Activated naive CD4-positive, alpha-beta T cell treated with anti-CD3 and anti-CD28 coated beads, Interleukin-2, amount 50 U/mL, for 72 hours (primary cell): ENCODE measurements around the gene PALM3. TPM values are rescaled to one million over a fixed set of nuclear protein-coding genes. Genes with fewer than 3 reads are reported as not detected.
A peak's percentile ranks its signal among the peaks of the same experiment; 100 is the strongest.
"Not testable (repeated sequence)": the region's sequence is repeated elsewhere in the genome, so short reads cannot be mapped to it uniquely, and the experiment has no call there.

Experiments
- ATAC-seq, 2 donors: fragments of 150-1000 bp; cut with Tn5 transposase; 2 replicates each; pipeline ENCODE4 v1.10.0; 2021; ENCODE audit warnings: mild to moderate bottlenecking in 2 of 2, moderate library complexity in 2 of 2
- DNase-seq, 2 donors: peaks; one replicate each; pipeline ENCODE4 v3.0.0; 2021 to 2022; ENCODE audit warnings: low spot score in 2 of 2
- H3K27ac Mint-ChIP-seq, 2 donors: one replicate each; pipeline ENCODE4 v1.8.0; 2022; ENCODE audit warnings: mild to moderate bottlenecking in 2 of 2, mixed read lengths in 2 of 2
- H3K36me3 Mint-ChIP-seq, 2 donors: one replicate each; pipeline ENCODE4 v1.8.0; 2022; ENCODE audit warnings: mixed read lengths in 2 of 2
- H3K9me3 Mint-ChIP-seq, 2 donors: one replicate each; pipeline ENCODE4 v1.8.0; 2022; ENCODE audit warnings: mixed read lengths in 2 of 2
- total RNA-seq, 2 donors: library from RNA; stranded (reverse); gene quantifications; one replicate each; pipeline ENCODE4 v1.2.3, GENCODE V29; 2022

The PALM3 gene
- total RNA-seq, 2 donors from 2014 or later = not detected

DNA sequence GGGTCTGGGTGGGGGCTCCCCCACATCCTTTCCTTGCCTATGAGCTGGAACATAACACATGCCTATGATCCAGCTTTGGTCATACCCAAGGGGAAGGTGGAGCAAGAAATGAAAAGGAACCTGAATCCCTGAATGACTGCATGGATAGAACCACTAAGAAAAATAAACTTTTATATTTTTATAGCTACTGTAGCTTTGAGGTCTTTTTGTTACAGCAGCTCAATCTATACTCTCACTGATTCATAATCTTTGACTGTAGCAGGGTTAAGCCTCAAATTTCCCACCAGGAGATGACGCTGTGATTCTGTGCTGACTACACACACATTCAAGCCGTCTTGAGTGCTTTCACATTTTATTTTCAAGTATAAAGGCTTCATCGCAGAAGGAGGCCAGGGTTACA lies 8.8 kb downstream of the PALM3 start:
- DNase-seq = no peak
- ATAC-seq = peak in 1 of 2 donors; percentile 43
- H3K27ac Mint-ChIP-seq = no peak overlapping the region
- peaks cover 11 to 28% of the 10 kb centered on the region in 2 donors for H3K36me3 Mint-ChIP-seq
- peaks cover 0 to 4% of the 10 kb centered on the region in 2 donors for H3K9me3 Mint-ChIP-seq

DNA sequence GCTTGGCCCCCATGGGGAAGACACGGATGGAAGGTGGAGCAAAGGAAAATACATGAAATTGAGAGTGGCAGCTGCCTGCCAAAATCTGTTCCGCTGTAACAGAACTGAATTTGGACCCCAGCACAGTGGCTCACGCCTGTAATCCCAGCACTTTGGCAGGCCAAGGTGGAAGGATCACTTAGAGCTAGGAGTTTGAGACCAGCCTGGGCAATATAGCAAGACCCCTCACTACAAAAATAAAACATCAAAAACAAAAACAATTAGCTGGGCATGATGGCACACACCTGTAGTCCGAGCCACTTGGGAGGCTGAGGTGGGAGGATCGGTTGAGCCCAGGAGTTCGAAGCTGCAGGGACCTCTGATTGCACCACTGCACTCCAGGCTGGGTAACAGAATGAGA lies 9.4 kb downstream of the PALM3 start:
- H3K27ac Mint-ChIP-seq = peak overlapping the region in 1 of 2 donors; percentile 55
- H3K9me3 Mint-ChIP-seq = peaks cover 0 to 4% of the 10 kb centered on the region in 2 donors
- ATAC-seq (no peak), DNase-seq (no peak)
- peaks cover 11 to 28% of the 10 kb centered on the region in 2 donors for H3K36me3 Mint-ChIP-seq

DNA sequence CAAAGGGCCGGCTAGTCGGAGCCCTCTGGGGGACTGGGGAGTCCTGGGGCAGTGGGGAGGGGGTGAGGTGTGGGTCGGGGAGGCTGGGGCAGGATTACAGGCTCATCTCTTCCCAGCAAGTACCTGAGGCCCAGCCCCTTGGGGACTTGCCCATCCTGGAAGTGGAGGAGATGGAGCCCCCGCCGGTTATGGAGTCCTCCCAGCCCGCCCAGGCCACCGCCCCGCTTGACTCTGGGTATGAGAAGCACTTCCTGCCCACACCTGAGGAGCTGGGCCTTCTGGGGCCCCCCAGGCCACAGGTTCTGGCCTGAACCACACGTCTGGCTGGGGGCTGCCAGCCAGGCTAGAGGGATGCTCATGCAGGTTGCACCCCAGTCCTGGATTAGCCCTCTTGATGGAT lies 9.9 kb downstream of the PALM3 start:
- Mint-ChIP-seq H3K27ac (peak overlapping the region; percentile 29 to 55), H3K9me3 (peaks cover 0 to 4% of the 10 kb centered on the region in 2 donors), H3K36me3 (peaks cover 11 to 28% of the 10 kb centered on the region in 2 donors)
- ATAC-seq (no peak), DNase-seq (no peak)

DNA sequence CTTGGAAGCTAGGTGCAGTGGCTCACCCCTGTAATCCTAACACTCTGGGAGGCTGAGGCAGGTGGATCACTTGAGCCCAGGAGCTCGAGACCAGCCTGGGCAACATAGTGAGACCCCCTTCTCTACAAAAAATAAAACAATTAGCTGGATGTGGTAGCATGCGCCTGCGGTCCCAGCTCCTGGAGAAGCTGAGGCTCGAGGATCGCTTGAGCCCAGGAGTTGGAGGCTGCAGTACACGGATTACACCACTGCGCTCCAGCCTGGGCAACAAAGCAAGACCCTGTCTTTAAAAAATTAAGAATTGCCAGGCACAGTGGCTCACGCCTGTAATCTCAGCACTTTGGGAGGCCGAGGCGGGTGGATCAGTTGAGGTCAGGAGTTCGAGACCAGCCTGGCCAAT lies 10.9 kb downstream of the PALM3 start:
- H3K36me3 Mint-ChIP-seq = peaks cover 11 to 28% of the 10 kb centered on the region in 2 donors
- DNase-seq, ATAC-seq, H3K27ac Mint-ChIP-seq, H3K9me3 Mint-ChIP-seq: not testable (repeated sequence)

DNA sequence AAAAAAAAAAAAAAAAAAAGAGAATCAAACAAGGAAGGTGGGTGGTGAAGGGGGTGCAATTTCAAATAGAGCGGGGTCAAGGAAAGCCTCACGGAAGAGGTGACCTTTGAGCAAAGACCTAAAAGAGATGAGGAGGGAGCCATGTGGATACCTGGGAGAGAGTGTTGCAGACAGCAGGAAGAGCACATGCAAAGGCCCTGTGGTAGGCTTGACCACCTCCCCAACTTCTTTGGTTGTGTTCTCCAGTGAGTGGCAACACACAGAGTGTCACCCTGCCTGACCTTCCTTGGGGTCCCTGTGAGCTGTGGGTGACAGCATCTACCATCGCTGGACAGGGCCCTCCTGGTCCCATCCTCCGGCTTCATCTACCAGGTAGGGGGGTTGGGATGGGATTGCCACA lies 11.4 kb downstream of the PALM3 start:
- DNase-seq (no peak), ATAC-seq (no peak)
- H3K27ac Mint-ChIP-seq = peak overlapping the region in 1 of 2 donors; percentile 22
- H3K9me3 Mint-ChIP-seq = peaks cover 0 to 4% of the 10 kb centered on the region in 2 donors
- H3K36me3 Mint-ChIP-seq = peaks cover 11 to 28% of the 10 kb centered on the region in 2 donors

DNA sequence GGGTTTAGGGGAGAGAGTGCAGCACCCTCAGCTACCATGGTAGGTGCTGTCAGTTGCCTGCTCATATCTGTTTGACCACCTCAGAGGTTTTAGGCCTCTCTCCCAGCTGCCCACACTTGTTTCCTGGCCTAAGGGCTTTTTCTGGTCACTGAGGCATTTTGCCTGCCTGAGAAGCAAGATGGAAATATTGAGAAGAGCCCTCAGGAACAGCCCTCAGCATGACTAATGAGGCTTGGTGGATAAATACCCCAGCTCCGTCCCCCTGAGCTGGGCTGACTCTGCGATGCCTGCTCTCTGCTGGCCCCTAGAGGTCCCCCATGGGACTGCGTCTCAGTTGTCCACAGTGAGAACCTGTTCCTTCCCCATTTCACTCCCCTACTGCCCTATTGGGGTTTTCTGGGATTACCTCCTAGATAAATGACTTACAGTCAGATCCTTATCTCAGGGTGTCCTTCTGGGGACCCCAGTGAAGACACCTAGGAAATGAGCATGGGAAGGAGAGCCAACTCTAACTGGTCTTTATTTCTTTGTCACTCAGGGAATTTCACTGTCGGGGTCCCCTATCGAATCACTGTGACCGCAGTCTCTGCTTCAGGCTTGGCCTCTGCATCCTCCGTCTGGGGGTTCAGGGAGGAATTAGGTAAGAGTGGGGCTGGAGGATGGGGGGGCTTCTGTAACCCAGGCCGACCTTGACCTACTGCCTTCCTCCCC lies 13.3 kb downstream of the PALM3 start:
- peak; percentile 73 to 86 for ATAC-seq
- peak overlapping the region; percentile 17 to 36 for H3K27ac Mint-ChIP-seq
- H3K36me3 Mint-ChIP-seq = peaks cover 11 to 28% of the 10 kb centered on the region in 2 donors

DNA sequence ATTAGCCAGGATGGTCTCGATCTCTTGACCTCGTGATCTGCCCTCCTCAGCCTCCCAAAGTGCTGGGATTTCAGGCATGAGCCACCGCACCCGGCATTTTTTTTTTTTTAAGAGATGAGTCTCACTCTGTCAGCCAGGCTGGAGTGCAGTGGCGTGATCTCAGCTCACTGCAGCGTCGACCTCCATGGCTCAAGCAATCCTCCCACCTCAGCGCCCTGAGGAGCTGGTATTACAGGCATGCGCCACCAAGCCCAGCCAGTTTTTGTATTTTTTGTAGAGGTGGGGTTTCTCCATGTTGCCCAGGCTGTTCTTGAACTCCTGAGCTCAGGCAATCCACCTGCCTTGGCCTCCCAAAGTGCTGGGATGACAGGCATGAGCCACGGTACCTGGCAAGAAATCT lies 14.0 kb downstream of the PALM3 start:
- H3K36me3 Mint-ChIP-seq = peaks cover 11 to 26% of the 10 kb centered on the region in 2 donors
- not testable (repeated sequence) for H3K27ac Mint-ChIP-seq, DNase-seq, H3K9me3 Mint-ChIP-seq, ATAC-seq

More for the DNA sequence above, 13.3 kb downstream of the PALM3 start:
- DNase-seq = peak; percentile 80 to 86
- peaks cover 0 to 4% of the 10 kb centered on the region in 2 donors for H3K9me3 Mint-ChIP-seq

DNA sequence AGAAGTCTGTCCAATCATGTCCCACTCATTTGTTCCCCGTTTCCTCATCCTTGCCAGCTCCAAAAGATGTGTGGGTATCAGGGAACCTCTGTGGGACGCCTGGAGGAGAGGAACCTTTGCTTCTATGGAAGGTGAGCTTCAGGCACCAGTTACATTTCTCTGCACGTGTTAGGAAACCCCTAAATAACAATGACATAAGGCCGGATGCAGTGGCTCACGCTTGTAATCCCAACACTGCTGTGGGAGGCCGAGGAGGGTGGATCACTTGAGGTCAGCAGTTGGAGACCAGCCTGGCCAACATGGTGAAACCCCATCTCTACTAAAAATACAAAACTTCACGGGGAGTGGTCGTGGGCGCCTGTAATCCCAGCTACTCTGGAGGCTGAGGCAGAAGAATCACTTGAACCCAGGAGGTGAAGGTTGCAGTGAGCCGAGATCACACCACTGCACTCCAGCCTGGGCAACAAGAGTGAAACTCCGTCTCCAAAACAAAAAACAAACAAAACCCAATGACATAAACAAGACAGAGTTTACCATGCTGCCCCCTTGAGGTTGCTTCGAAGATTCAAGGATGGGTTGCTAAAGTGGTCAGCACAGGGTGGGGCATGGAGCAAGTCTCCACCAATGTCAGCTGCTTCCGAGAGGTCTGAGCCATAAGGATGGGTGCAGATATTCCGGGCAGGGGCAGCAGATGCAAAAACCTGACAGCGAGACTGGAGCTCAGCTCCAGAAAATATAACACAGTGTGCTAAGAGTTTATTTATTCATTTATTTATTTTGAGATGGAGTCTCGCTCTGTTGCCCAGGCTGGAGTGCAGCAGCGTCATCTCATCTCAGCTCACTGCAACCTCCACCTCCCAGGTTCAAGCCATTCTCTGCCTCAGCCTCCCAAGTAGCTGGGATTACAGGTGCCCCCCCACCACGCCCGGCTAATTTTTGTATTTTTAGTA lies 18.9 kb downstream of the PALM3 start:
- H3K36me3 Mint-ChIP-seq, H3K9me3 Mint-ChIP-seq: not testable (repeated sequence)
- ATAC-seq (peak in 1 of 2 donors; percentile 68), DNase-seq (peak in 1 of 2 donors; percentile 35)
- peak overlapping the region; percentile 35 to 62 for H3K27ac Mint-ChIP-seq

DNA sequence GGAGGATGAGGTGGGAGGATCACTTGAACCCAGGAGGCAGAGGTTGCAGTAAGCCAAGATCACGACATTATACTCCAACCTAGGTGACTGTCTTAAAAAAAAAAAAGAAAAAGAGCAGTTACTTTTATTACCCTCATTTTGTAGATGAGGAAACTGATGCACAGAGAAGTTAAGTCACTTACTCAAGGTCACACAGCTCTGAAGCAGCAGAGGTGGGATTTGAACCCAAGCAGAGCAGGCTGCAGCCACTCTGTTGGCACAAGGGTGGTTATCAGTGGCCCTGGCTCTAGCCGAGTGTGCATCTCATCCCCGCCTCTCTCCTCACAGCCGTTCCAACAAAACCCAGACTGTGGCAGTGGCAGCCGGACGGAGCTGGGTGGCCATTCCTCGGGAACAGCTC lies 22.7 kb downstream of the PALM3 start:
- no peaks in the 10 kb centered on the region for H3K9me3 Mint-ChIP-seq
- H3K27ac Mint-ChIP-seq = peak overlapping the region in 1 of 2 donors; percentile 62
- H3K36me3 Mint-ChIP-seq = peaks cover 0 to 13% of the 10 kb centered on the region in 2 donors
- no peak for ATAC-seq
- no peak for DNase-seq

DNA sequence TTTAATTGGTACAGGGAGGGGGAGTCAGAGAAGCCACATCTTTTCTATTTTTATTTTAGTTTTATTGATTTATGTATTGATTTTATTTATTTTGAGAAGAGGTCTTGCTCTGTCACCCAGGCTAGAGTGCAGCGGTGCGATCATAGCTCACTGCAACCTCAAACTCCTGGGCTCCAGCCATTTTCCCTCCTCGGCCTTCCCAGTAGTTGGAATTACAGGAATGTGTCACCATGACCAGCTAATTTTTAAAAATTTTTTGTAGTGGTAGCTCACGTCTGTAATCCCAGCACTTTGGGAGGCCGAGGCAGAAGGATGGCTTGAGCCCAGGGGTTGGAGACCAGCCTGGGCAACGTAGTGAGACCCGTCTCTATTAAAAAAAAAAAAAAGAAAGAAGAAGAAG lies 26.2 kb downstream of the PALM3 start:
- H3K9me3 Mint-ChIP-seq = no peaks in the 10 kb centered on the region
- peaks cover 7 to 24% of the 10 kb centered on the region in 2 donors for H3K36me3 Mint-ChIP-seq
- no peak for ATAC-seq
- DNase-seq = no peak
- peak overlapping the region in 1 of 2 donors; percentile 95 for H3K27ac Mint-ChIP-seq

DNA sequence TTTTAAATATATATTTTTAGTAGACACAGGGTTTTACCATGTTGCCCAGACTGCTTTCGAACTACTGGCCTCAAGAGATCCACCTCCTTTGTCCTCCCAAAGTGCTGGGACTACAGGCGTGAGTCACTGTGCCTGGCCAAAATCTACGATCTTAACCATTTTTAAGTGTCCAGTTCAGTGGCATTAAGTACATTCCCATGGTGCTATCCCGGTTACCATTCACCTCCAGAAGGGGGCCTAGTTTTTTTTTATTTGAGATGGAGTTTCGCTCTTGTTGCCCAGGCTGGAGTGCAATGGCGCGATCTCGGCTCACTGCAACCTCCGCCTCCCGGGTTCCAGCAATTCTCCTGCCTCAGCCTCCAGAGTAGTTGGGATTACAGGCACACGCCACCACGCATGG lies 26.7 kb downstream of the PALM3 start:
- not testable (repeated sequence) for ATAC-seq, H3K27ac Mint-ChIP-seq, DNase-seq, H3K9me3 Mint-ChIP-seq
- H3K36me3 Mint-ChIP-seq = peaks cover 7 to 23% of the 10 kb centered on the region in 2 donors

DNA sequence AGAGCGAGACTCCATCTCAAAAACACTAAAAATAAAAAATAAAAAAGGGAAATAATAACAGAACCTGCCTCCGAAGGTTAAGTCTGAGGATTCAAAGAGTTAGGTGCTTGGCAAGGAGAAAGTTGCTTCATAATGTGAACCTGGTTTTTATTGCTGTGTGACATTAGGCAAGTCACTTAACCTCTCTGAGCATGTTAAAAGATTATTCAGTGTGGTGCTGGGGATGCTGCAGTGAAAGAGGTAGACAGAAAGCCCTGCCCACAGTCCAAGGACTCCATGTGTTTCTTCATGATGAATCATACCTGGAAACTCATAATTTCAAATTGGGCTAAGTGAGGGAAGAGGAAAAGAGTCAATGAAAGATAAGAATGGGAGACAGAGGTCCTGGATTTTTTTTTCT lies 27.9 kb downstream of the PALM3 start:
- ATAC-seq = no peak
- Mint-ChIP-seq H3K9me3 (no peaks in the 10 kb centered on the region), H3K36me3 (peaks cover 7 to 17% of the 10 kb centered on the region in 2 donors), H3K27ac (peak overlapping the region in 1 of 2 donors; percentile 58)
- no peak for DNase-seq

DNA sequence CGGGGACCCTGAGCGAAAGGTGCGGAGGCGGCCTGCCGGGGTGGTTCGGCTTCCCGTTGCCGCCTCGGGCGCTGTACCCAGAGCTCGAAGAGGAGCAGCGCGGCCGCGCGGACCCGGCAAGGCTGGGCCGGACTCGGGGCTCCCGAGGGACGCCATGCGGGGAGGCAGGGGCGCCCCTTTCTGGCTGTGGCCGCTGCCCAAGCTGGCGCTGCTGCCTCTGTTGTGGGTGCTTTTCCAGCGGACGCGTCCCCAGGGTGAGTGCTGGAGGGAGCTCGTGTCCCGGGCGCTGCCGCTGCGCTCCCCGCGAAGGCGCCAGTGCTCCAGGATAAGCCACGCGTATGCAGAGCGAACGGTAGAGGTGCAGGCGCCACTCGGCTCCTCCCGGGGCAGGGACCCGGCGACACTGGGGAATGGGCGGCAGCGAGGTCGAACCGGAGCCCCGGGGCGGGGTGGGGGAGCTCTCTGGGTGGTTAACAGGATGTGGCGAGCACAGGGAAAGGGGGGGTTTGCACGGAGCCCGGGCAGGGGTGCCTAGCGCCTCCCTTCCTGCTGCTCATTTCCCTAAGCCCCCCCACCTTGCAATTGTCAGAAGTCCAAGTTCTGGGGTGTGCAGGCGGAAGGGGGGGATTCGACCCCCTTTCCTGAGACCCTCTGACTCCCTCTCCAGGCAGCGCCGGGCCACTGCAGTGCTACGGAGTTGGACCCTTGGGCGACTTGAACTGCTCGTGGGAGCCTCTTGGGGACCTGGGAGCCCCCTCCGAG lies 30.0 kb downstream of the PALM3 start, which contains the start of gene IL27RA:
IL27RA (plus strand) TSS at position 44 of the 762 bp plus-strand sequence; CDS start at position 155, 111 bp downstream.
- ATAC-seq = peak; percentile 78 to 80
- Mint-ChIP-seq H3K36me3 (peaks cover 7 to 11% of the 10 kb centered on the region in 2 donors), H3K27ac (peak within 1 kb of the TSS; percentile 93 to 95), H3K9me3 (no peaks in the 10 kb centered on the region)
- DNase-seq = peak; percentile 67 to 77

DNA sequence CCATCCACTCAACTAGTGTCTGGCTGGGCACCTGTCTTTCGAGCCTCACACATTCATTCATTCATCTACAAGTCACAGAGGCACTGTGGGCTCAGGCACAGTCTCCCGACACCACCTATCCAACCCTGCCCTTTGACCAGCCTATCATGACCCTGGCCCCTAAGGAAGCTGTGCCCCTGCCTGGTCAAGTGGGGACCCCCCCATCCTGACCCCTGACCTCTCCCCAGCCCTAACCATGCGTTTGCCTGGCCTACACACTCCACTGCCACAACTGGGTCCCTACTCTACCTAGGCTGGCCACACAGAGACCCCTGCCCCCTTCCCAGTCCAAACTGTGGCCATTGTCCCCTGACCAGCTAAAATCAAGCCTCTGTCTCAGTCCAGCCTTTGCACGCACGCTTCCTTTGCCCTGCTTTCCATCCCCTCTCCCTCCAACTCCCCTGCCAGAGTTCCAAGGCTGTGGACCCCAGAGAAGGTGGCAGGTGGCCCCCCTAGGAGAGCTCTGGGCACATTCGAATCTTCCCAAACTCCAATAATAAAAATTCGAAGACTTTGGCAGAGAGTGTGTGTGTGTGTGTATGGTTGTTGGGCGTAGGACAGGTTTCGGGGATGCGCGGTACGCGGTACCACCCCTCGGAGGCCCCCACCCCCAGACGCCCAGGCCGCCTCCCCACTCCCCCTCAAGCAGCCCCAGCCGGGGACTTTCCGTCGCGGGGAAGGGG lies 30.7 kb downstream of the PALM3 start:
- H3K9me3 Mint-ChIP-seq = no peaks in the 10 kb centered on the region
- ATAC-seq (no peak), DNase-seq (no peak)
- peaks cover 7 to 11% of the 10 kb centered on the region in 2 donors for H3K36me3 Mint-ChIP-seq
- H3K27ac Mint-ChIP-seq = peak overlapping the region in 1 of 2 donors; percentile 93

DNA sequence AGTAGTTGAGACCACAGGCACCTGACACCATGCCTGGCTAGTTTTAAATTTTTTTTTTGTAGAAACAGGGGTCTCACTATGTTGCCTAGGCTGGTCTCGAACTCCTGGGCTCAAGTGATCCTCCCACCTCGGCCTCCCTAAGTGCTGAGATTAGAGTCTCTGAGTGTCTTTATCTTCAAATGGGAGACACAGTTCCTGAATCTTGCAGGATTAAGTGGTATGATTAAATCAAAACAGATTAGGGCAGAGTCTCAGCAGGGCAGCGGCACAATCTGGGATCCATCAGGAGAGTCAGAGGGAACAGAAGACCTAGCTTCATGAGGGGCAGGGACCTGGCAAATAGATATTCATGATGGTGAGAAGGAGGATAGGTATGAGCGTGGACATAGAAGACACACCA lies 33.0 kb downstream of the PALM3 start:
- Mint-ChIP-seq H3K9me3 (no peaks in the 10 kb centered on the region), H3K27ac (no peak overlapping the region), H3K36me3 (peaks cover 7 to 11% of the 10 kb centered on the region in 2 donors)
- DNase-seq = no peak
- ATAC-seq = no peak
